Gastroesophageal sphincter (tissue), 4 donors: Measurements from ENCODE around the gene PRKCI. TPM values are rescaled to one million over a fixed set of nuclear protein-coding genes. Genes with fewer than 3 reads are reported as not detected.

Experiments used
- ATAC-seq: fragments of 150-250 bp; one replicate; pipeline ENCODE4 v1.9.1; 2016; ENCODE audit warnings: mild to moderate bottlenecking, moderate library complexity
- H3K27ac ChIP-seq, 4 donors: fragments of 200-600 bp; sonication (generic) in 3 of 4; 1 replicate in 3 of 4; 2 replicates in 1 of 4; pipeline ENCODE4 v1.5.1; 2016 to 2019
- H3K27me3 ChIP-seq: fragments of 200-600 bp; sonication (generic); one replicate; pipeline ENCODE4 v1.5.1; 2019
- H3K36me3 ChIP-seq, 2 donors: fragments of 200-600 bp; sonication (generic); one replicate each; pipeline ENCODE4 v1.5.1; 2019; ENCODE audit warnings: control low read depth in 1 of 2
- H3K4me1 ChIP-seq, 3 donors: fragments of 200-600 bp; sonication (generic); 1 replicate in 2 of 3; 2 replicates in 1 of 3; pipeline ENCODE4 v1.5.1; 2016 to 2019; ENCODE audit warnings: control low read depth in 2 of 3
- H3K4me3 ChIP-seq, 2 donors: fragments of 200-600 bp; sonication (generic); one replicate each; pipeline ENCODE4 v1.5.1; 2019; ENCODE audit warnings: mild to moderate bottlenecking in 1 of 2, moderate library complexity in 1 of 2
- H3K9me3 ChIP-seq, 3 donors: fragments of 200-600 bp; sonication (generic); one replicate each; pipeline ENCODE4 v1.5.1; 2017 to 2019; ENCODE audit warnings: control low read depth in 2 of 3
- EP300 ChIP-seq: sonication (generic); formaldehyde crosslinking; IDR thresholded peaks from one replicate; pipeline ENCODE4 v1.6.1; 2017; ENCODE audit warnings: antibody characterized with exemption, mild to moderate bottlenecking
- POLR2A ChIP-seq, 2 donors: fragments of 450-650 bp; IDR thresholded peaks; one replicate each; pipeline ENCODE4 v1.6.1; 2017; ENCODE audit warnings: antibody characterized with exemption in 2 of 2, mild to moderate bottlenecking in 2 of 2, moderate library complexity in 1 of 2
- POLR2AphosphoS5 ChIP-seq: sonication (generic); formaldehyde crosslinking; IDR thresholded peaks from one replicate; pipeline ENCODE4 v1.6.1; 2017; ENCODE audit warnings: antibody characterized with exemption
- WGBS, 2 donors: methylation state at CpG; one replicate each; pipeline ENCODE4 v1.1.5; 2018; ENCODE audit warnings: low coverage in 1 of 2; 5-methylcytosine and 5-hydroxymethylcytosine counted together
- small RNA-seq, 4 donors: library from RNA; depleted of rRNA; stranded (forward); fragments of <200 nt; gene quantifications; one replicate each; pipeline ENCODE3, GENCODE V24; 2016
- total RNA-seq, 4 donors: library from RNA; depleted of rRNA; stranded (reverse); fragments of >200 nt; gene quantifications; one replicate each; pipeline ENCODE4 v1.1.0, GENCODE V29; 2016
- TF ChIP-seq, protein P1 (sequence below), 4 experiments: fragments of 200-600 bp in 2 of 4; fragments of 450-650 bp in 2 of 4; sonication (generic) in 1 of 4; IDR thresholded peaks; one replicate each; pipeline ENCODE4 v1.5.1; 2017 to 2019; ENCODE audit warnings: antibody characterized with exemption in 4 of 4, mild to moderate bottlenecking in 2 of 4, moderate library complexity in 2 of 4

The PRKCI gene
- total RNA-seq, 4 donors from 2014 or later = 41.9 to 69.0 (median 45.3) TPM

DNA sequence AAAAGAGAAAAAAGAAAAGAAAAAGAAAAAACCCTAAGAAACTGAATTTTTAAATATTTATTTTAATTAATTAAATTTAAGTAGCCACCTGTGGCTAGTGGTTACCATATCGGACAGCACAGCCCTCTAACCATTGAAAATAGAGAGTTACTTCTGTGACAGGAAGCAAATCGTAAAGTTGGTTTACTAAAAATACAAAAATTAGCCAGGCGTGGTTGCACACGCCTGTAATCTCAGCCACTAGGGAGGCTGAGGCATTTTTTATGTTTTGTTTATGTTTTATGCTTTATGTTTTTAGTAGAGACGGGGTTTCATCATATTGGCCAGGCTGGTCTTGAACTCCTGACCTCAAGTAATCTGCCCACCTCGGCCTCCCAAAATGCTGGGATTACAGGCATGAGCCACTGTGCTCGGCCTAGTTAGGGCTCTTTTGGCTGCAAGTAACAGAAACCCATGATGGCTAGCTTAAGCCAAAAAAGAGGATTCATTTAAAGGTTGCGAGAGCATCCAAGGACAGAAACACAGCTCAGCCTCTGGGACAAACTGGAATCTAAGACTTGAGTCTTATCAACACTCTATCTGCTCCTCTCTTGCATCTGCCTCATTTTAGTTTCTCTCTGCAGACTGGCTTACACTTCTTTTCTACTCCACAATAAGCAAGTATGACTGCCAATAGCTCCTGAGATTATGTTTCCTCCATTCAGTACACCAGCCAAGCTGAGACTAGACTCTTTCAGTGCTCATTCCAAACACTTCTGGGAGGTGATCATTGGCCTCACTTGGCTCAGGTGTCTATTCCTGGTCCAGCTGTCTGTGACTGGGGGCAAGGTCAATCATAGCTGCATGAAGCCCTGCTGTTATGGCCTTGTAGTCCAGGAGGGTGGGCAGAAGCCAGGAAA is 128.5 kb downstream of the PRKCI start:
- no peaks in the 10 kb centered on the region for H3K9me3 ChIP-seq
- H3K4me3 ChIP-seq = no peak overlapping the region
- peak; percentile 72 for ATAC-seq
- WGBS, 2 donors = 70 to 88% methylated on average over 3 to 8 of the region's 8 CpGs
- TF ChIP-seq POLR2AphosphoS5 (no peak), EP300 (no peak), POLR2A (IDR thresholded peaks at IDR 0.05) (no peak)
- TF ChIP-seq, protein P1, sequence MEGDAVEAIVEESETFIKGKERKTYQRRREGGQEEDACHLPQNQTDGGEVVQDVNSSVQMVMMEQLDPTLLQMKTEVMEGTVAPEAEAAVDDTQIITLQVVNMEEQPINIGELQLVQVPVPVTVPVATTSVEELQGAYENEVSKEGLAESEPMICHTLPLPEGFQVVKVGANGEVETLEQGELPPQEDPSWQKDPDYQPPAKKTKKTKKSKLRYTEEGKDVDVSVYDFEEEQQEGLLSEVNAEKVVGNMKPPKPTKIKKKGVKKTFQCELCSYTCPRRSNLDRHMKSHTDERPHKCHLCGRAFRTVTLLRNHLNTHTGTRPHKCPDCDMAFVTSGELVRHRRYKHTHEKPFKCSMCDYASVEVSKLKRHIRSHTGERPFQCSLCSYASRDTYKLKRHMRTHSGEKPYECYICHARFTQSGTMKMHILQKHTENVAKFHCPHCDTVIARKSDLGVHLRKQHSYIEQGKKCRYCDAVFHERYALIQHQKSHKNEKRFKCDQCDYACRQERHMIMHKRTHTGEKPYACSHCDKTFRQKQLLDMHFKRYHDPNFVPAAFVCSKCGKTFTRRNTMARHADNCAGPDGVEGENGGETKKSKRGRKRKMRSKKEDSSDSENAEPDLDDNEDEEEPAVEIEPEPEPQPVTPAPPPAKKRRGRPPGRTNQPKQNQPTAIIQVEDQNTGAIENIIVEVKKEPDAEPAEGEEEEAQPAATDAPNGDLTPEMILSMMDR (IDR thresholded peaks at IDR 0.05) = no peak
- H3K27me3 ChIP-seq = no peaks in the 10 kb centered on the region
- no peak overlapping the region for H3K27ac ChIP-seq
- no peaks in the 10 kb centered on the region for H3K36me3 ChIP-seq
- H3K4me1 ChIP-seq = peaks cover 0 to 7% (median 2%) of the 10 kb centered on the region in 3 donors

DNA sequence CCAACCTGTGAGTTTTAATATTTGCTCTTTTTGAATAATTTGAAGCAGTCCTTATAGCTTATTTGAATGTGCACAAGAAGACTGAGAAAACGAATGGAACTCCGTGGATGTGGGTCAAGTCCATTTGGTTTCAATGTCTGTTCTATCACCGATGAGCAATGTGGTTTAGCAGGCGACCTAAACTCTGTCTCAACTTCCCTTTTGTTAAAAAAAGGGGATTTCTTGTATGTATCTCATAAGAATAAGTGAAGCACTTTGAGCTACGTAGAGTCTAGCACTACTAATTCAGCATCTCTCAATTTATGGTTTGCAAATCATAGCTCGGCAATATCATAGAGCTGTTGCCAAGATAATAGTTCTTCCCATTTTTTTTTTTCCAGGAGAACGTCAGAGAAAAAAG is 130.7 kb downstream of the PRKCI start:
- 58 to 77% methylated on average over 7 of the region's 7 CpGs for WGBS, 2 donors
- H3K4me3 ChIP-seq = no peak overlapping the region
- peaks cover 0 to 13% (median 2%) of the 10 kb centered on the region in 3 donors for H3K4me1 ChIP-seq
- no peak for ATAC-seq
- TF ChIP-seq POLR2AphosphoS5 = no peak
- TF ChIP-seq, protein P1 (IDR thresholded peaks at IDR 0.05) = no peak
- TF ChIP-seq EP300 = no peak
- no peak for TF ChIP-seq POLR2A (IDR thresholded peaks at IDR 0.05)
- H3K27ac ChIP-seq = no peak overlapping the region
- no peaks in the 10 kb centered on the region for H3K9me3 ChIP-seq
- H3K27me3 ChIP-seq = no peaks in the 10 kb centered on the region
- H3K36me3 ChIP-seq = no peaks in the 10 kb centered on the region

DNA sequence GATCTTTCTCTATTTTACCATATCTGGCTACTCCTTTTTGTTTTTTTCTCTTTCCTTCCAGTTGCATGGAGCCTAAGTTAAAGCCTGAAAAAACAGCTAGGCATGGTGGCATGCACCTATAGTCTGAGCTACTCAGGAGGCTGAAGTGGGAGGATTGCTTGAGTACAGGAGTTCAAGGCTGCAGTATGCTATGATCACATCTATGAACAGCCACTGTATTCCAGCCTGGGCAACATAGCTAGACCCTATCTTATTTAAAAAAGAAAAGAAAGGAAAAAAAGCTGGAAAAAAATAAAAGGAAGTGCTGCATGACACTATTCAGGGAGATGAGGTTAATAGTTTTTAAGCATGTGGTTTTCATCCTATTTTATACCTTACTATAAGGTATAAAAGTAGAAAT is 131.3 kb downstream of the PRKCI start:
- no peak overlapping the region for H3K4me3 ChIP-seq
- H3K27ac ChIP-seq = no peak overlapping the region
- ATAC-seq = no peak
- H3K9me3 ChIP-seq = no peaks in the 10 kb centered on the region
- H3K4me1 ChIP-seq = peaks cover 0 to 17% (median 2%) of the 10 kb centered on the region in 3 donors
- no peaks in the 10 kb centered on the region for H3K36me3 ChIP-seq
- TF ChIP-seq, protein P1 (IDR thresholded peaks at IDR 0.05) = no peak
- no peak for TF ChIP-seq EP300
- no peak for TF ChIP-seq POLR2A (IDR thresholded peaks at IDR 0.05)
- TF ChIP-seq POLR2AphosphoS5 = no peak
- no peaks in the 10 kb centered on the region for H3K27me3 ChIP-seq

DNA sequence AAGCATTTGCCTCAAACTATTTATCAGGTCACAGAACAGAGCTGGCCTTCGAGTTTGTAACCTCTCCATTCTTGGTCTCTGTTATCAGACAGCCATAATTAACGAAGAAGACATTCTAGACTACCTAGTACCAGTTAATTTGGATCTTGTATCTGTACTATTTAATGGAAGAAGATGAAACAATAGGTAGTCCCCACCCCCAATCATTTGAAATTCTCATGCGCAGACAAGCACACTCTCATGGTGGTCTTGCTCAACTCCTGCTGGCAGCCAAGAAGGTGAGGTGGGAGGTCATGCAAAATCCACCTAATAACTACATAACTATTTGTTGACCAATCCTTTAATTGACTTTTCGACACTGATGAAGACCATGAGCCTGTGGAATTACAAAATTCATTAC is 132.5 kb downstream of the PRKCI start:
- H3K27ac ChIP-seq = no peak overlapping the region
- no peak for TF ChIP-seq POLR2AphosphoS5
- TF ChIP-seq, protein P1 (IDR thresholded peaks at IDR 0.05) = no peak
- no peak for TF ChIP-seq EP300
- TF ChIP-seq POLR2A (IDR thresholded peaks at IDR 0.05) = no peak
- no peak for ATAC-seq
- 98% methylated on average over 3 to 4 of the region's 4 CpGs for WGBS, 2 donors
- H3K36me3 ChIP-seq = no peaks in the 10 kb centered on the region
- no peaks in the 10 kb centered on the region for H3K9me3 ChIP-seq
- H3K4me1 ChIP-seq = peaks cover 0 to 30% (median 2%) of the 10 kb centered on the region in 3 donors
- H3K4me3 ChIP-seq = no peak overlapping the region
- no peaks in the 10 kb centered on the region for H3K27me3 ChIP-seq

Small RNAs within 50 kb of the gene (small RNA-seq; reads per million reads assigned to genes)
- 0 reads per million in 4 donors for gene RF00019

Other genes with a start within 250 kb of the PRKCI start
- gene GPR160, start 184.4 kb upstream of the PRKCI start, total RNA-seq = 1 to 10 TPM in 2 of 4 donors, under 1 TPM in 2; 0.31 to 4.3 (median 0.94) TPM
- 100 to 1,000 TPM in 1 of 4 donors, 10 to 100 TPM in 3; 45.2 to 113 (median 83.9) TPM for gene PHC3, start 40.7 kb upstream of the PRKCI start, total RNA-seq
- gene SKIL, start 135.3 kb downstream of the PRKCI start, total RNA-seq = 10 to 100 TPM; 29.1 to 52.8 (median 35.9) TPM
- 1 to 10 TPM; 1.4 to 7.7 (median 2.5) TPM for gene CLDN11, start 196.4 kb downstream of the PRKCI start, total RNA-seq